Osteoblast (primary cell): ENCODE measurements around the gene MRM1. TPM values are rescaled to one million over a fixed set of nuclear protein-coding genes. Genes with fewer than 3 reads are reported as not detected.

Experiments used
- DNase-seq: peaks from one replicate; pipeline ENCODE4 v3.0.0; 2011; ENCODE audit warnings: low spot score, mixed read lengths; ENCODE audit not compliant: insufficient read length; ENCODE audit errors: missing footprints
- H2AFZ ChIP-seq: 2 replicates; pipeline ENCODE4 v1.6.0; 2011; ENCODE audit warnings: mild to moderate bottlenecking, low read length
- H3K27ac ChIP-seq: 2 replicates; pipeline ENCODE4 v1.5.1; 2011; ENCODE audit warnings: mild to moderate bottlenecking, low read depth, low read length, moderate library complexity
- H3K27me3 ChIP-seq: 2 replicates; pipeline ENCODE4 v1.6.0; 2012; ENCODE audit warnings: mild to moderate bottlenecking, control low read depth, inconsistent platforms, low read length, moderate library complexity; ENCODE audit not compliant: insufficient read depth
- H3K36me3 ChIP-seq: 2 replicates; pipeline ENCODE4 v1.5.1; 2011; ENCODE audit warnings: mild to moderate bottlenecking, low read length, control low read depth, moderate library complexity; ENCODE audit not compliant: insufficient read depth
- H3K4me1 ChIP-seq: 2 replicates; pipeline ENCODE4 v1.5.1; 2011; ENCODE audit warnings: mild to moderate bottlenecking, low read length, control low read depth, moderate library complexity; ENCODE audit not compliant: insufficient read depth
- H3K4me2 ChIP-seq: 2 replicates; pipeline ENCODE4 v1.6.0; 2011; ENCODE audit warnings: mild to moderate bottlenecking, low read length; ENCODE audit not compliant: insufficient read depth
- H3K4me3 ChIP-seq: fragments of 200-600 bp; sonication (generic); 3 replicates; pipeline ENCODE4 v1.5.1; 2012; ENCODE audit warnings: mild to moderate bottlenecking, low read length, inconsistent platforms; ENCODE audit not compliant: insufficient read depth
- H3K79me2 ChIP-seq: 2 replicates; pipeline ENCODE4 v1.6.0; 2012; ENCODE audit warnings: mild to moderate bottlenecking, low read length, control low read depth, inconsistent platforms; ENCODE audit not compliant: insufficient read depth
- H3K9me3 ChIP-seq: 2 replicates; pipeline ENCODE4 v1.5.1; 2011; ENCODE audit warnings: low read depth, low read length, control low read depth
- H4K20me1 ChIP-seq: 2 replicates; pipeline ENCODE4 v1.6.0; 2012; ENCODE audit warnings: mild to moderate bottlenecking, low read length, control low read depth; ENCODE audit not compliant: insufficient read depth
- total RNA-seq: library from RNA; depleted of rRNA; stranded (reverse); fragments of >200 nt; gene quantifications from 2 replicates; pipeline ENCODE4 v1.2.3, GENCODE V29; 2012
- TF ChIP-seq, protein P1 (sequence below): IDR thresholded peaks from 2 replicates; pipeline ENCODE4 v1.5.1; 2011; ENCODE audit warnings: mild to moderate bottlenecking, low read depth, low read length, moderate library complexity; ENCODE audit errors: extremely low read depth

The MRM1 gene
- total RNA-seq, 1 donor, result 4.0 TPM

DNA sequence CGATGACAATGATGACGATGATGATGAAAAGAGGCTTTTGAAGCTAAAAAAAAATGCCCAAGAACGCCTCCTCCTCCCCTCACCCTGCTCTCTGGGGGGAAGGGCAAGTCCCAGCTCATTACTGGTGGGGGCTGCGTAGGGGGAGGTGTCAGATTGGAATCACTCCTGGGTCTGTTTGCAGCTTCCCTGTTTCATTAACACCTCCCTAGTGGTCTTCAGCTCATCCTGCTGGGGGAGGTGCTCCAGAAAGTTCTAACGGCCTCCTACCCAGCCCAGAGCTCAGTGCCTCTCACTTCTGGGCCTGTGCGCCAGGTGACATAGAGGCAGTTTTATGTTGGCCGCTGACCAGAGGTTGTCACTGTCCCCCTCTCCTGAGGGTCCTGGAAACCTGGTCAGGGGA lies 12.7 kb downstream of the MRM1 start:
- H3K4me2 ChIP-seq, result no peak overlapping the region
- no peak overlapping the region for H3K4me3 ChIP-seq
- peaks cover 4% of the 10 kb centered on the region for H3K27me3 ChIP-seq
- TF ChIP-seq, protein P1, sequence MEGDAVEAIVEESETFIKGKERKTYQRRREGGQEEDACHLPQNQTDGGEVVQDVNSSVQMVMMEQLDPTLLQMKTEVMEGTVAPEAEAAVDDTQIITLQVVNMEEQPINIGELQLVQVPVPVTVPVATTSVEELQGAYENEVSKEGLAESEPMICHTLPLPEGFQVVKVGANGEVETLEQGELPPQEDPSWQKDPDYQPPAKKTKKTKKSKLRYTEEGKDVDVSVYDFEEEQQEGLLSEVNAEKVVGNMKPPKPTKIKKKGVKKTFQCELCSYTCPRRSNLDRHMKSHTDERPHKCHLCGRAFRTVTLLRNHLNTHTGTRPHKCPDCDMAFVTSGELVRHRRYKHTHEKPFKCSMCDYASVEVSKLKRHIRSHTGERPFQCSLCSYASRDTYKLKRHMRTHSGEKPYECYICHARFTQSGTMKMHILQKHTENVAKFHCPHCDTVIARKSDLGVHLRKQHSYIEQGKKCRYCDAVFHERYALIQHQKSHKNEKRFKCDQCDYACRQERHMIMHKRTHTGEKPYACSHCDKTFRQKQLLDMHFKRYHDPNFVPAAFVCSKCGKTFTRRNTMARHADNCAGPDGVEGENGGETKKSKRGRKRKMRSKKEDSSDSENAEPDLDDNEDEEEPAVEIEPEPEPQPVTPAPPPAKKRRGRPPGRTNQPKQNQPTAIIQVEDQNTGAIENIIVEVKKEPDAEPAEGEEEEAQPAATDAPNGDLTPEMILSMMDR, result no peak
- DNase-seq, result no peak
- H4K20me1 ChIP-seq, result no peaks in the 10 kb centered on the region
- no peak overlapping the region for H2AFZ ChIP-seq
- H3K36me3 ChIP-seq, result no peaks in the 10 kb centered on the region
- H3K79me2 ChIP-seq, result no peaks in the 10 kb centered on the region
- H3K9me3 ChIP-seq, result no peaks in the 10 kb centered on the region
- H3K27ac ChIP-seq, result no peak overlapping the region
- peaks cover 10% of the 10 kb centered on the region for H3K4me1 ChIP-seq

DNA sequence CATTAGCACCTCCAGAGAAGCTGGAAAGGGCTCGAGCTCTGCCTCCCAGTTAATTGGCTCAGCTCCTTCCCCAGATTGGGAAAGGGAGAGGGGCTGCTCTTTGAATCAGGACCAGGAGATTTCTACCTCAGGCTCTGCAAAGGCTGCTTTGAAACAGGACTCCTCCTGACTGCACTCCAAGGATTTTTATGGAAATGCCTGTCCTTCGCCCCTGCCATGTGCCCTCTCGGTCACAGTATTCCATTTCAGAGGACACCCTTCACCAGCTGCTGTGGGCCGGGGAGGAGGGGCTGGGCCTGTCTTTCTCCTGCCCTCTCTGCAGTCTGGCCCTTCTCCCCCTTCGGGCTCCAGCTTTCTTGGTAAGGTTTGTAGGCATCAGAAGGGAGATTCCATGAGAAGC lies 13.6 kb downstream of the MRM1 start:
- Histone ChIP-seq H3K79me2 (no peaks in the 10 kb centered on the region), H3K4me2 (no peak overlapping the region), H3K36me3 (no peaks in the 10 kb centered on the region), H3K27me3 (peaks cover 4% of the 10 kb centered on the region), H3K9me3 (no peaks in the 10 kb centered on the region), H3K4me3 (no peak overlapping the region), H2AFZ (no peak overlapping the region), H4K20me1 (no peaks in the 10 kb centered on the region), H3K27ac (no peak overlapping the region), H3K4me1 (peaks cover 8% of the 10 kb centered on the region)
- TF ChIP-seq, protein P1, result no peak
- no peak for DNase-seq

DNA sequence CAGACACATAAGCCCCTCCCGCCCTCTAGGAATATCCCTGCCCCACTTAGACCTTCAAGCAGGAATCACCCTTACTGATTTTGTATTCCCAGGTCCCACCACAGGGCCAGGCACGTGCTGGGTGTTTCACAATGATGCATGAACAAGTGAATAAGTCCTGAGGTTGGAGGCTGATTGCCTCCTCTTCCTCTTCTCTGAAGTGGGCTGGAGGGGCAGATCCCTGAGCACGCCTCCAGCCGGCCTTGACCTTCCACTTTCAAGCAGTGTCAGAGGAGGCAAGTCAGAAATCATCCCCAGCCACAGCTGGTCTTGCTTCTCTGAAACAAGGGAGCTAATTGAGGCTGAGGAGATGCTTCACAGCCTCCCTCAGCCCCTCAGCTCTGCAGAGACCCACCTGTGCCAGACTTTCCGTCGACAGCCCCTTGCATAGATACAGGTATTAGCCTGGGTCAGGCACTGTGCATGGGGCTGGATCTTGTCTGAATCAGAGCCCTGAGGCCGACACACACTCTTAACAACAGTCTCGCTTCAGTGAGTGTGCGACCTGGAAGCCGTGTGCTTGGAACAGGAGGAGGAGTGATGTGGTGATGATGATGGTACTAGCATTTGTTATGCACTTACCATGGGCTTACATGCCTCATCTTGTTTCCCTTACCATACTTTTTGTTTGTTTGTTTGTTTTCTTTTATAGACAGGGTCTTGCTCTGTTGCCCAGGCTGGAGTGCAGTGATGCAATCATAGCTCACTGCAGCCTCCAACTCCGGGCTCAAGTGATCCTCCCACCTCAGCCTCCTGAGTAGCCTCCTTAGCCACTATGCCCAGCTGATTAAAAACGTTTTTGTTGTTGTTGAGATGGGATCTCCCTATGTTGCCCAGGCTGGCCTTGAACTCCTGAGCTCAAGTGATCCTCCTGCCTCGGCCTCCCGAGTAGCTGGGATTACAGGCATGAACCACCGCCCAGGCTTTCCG lies 15.0 kb downstream of the MRM1 start:
- H3K79me2 ChIP-seq, result no peaks in the 10 kb centered on the region
- no peak for DNase-seq
- H3K4me1 ChIP-seq, result peaks cover 8% of the 10 kb centered on the region
- peaks cover 4% of the 10 kb centered on the region for H3K27me3 ChIP-seq
- H3K9me3 ChIP-seq, result no peaks in the 10 kb centered on the region
- H3K4me3 ChIP-seq, result no peak overlapping the region
- H4K20me1 ChIP-seq, result no peaks in the 10 kb centered on the region
- no peak overlapping the region for H3K27ac ChIP-seq
- no peak overlapping the region for H2AFZ ChIP-seq
- H3K4me2 ChIP-seq, result no peak overlapping the region
- H3K36me3 ChIP-seq, result no peaks in the 10 kb centered on the region
- TF ChIP-seq, protein P1, result no peak

DNA sequence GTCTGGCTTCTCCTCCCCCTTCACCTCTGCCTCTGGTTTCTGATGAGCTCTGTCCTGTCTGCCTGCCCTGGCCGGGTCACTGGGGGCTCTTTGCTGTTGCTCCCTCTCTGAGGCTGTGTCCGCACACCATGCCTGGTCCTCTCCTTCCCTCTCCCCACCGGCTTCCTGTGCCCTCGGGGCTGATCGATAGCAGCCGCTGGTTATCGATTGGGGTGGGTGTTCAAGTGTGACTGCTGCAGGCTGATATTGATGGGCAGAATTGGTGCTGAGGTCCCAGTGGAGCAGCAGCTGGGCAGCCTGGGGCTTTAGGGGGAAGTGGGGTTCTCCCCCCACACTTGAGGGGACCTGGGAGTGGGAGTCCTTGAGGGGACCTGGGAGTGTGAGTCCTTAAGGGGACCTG lies 16.4 kb downstream of the MRM1 start:
- TF ChIP-seq, protein P1, result no peak
- Histone ChIP-seq H2AFZ (no peak overlapping the region), H3K27me3 (peaks cover 4% of the 10 kb centered on the region), H4K20me1 (no peaks in the 10 kb centered on the region), H3K79me2 (no peaks in the 10 kb centered on the region), H3K36me3 (no peaks in the 10 kb centered on the region), H3K4me3 (no peak overlapping the region), H3K4me2 (no peak overlapping the region), H3K27ac (no peak overlapping the region), H3K4me1 (no peaks in the 10 kb centered on the region), H3K9me3 (no peaks in the 10 kb centered on the region)
- no peak for DNase-seq
